Measurements from ENCODE around the gene DSTYK. TPM values are rescaled to one million over a fixed set of nuclear protein-coding genes. Genes with fewer than 3 reads are reported as not detected.

DSTYK gene
- total RNA-seq, 2 donors from 2014 or later = 9.8 to 11.0 TPM

DNA sequence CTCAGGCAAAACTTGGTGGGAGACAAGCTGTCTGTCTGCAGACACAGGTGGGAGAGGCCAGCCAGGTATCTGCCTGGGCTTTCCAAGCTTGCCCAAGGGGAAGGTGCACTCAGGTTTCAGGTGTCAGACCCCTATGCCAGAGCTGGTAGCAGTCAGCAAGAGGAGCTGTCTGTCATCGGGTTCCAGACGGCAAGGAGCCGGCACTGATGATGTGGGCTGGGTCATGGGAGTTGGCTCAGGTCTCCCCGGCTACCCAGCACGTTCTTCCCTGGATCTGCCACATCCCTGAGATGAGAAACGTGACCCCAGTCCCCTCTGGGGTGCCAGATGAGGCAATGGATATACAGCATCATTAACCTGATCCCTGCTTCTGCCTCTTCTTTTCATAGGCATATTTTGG is 39.2 kb upstream of the DSTYK start:
- 74 to 82% methylated on average over 6 of the region's 6 CpGs for WGBS, 2 experiments (ENCODE audit: insufficient coverage in 1 of 2, insufficient read length in 1 of 2)

DNA sequence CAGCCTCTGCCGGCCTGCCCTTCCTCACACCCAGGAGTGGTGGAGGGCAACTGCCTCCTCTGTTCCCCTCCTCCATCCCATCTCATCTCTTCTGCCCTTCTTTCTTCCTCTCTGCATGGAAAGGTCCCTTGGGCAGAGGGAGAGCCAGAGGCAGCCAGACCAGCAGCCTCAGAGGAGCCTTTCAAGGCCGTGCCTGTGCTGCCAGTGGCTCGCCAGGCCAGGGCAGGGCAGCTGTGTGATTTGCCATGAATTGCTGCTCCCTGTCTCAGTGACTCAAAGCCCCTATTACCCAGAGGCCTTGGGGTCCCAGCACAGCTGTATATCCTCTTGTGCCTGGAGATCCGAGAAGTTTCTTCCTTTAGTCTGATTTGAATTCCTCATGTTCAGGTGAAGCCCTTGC is 38.1 kb upstream of the DSTYK start:
- Mint-ChIP-seq H3K9me3 (no peaks in the 10 kb centered on the region), H3K4me3 (no peak overlapping the region), H3K27ac (no peak overlapping the region), H3K27me3 (ENCODE audit: insufficient read depth) (no peaks in the 10 kb centered on the region), H3K4me1 (no peaks in the 10 kb centered on the region), H3K36me3 (ENCODE audit: low read depth) (no peaks in the 10 kb centered on the region)
- TF ChIP-seq, protein P1, sequence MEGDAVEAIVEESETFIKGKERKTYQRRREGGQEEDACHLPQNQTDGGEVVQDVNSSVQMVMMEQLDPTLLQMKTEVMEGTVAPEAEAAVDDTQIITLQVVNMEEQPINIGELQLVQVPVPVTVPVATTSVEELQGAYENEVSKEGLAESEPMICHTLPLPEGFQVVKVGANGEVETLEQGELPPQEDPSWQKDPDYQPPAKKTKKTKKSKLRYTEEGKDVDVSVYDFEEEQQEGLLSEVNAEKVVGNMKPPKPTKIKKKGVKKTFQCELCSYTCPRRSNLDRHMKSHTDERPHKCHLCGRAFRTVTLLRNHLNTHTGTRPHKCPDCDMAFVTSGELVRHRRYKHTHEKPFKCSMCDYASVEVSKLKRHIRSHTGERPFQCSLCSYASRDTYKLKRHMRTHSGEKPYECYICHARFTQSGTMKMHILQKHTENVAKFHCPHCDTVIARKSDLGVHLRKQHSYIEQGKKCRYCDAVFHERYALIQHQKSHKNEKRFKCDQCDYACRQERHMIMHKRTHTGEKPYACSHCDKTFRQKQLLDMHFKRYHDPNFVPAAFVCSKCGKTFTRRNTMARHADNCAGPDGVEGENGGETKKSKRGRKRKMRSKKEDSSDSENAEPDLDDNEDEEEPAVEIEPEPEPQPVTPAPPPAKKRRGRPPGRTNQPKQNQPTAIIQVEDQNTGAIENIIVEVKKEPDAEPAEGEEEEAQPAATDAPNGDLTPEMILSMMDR (conservative IDR thresholded peaks at IDR 0.05) = no peak
- Histone ChIP-seq H3K4me1 (ENCODE audit: control insufficient read depth, insufficient read depth, low read length) (no peaks in the 10 kb centered on the region), H3K27ac (ENCODE audit: low read depth, low read length) (peak overlapping the region; percentile 32), H3K9me3 (ENCODE audit: control insufficient read depth, low read length) (no peaks in the 10 kb centered on the region), H3K36me3 (ENCODE audit: control insufficient read depth, insufficient read depth, low read length) (no peaks in the 10 kb centered on the region), H3K9ac (ENCODE audit: extremely low read depth, low read length, poor library complexity, severe bottlenecking) (no peak overlapping the region), H3K4me3 (ENCODE audit: low read length) (no peak overlapping the region), H3K27me3 (ENCODE audit: control insufficient read depth, insufficient read depth, low read length, poor library complexity, severe bottlenecking) (no peaks in the 10 kb centered on the region)
- 82 to 91% methylated on average over 2 to 4 of the region's 4 CpGs for WGBS, 2 experiments (ENCODE audit: insufficient coverage in 1 of 2, insufficient read length in 1 of 2)
- DNase-seq = no peak

More for the DNA sequence above, 39.2 kb upstream of the DSTYK start:
- TF ChIP-seq, protein P1 (conservative IDR thresholded peaks at IDR 0.05) = no peak
- Histone ChIP-seq H3K4me1 (ENCODE audit: control insufficient read depth, insufficient read depth, low read length) (no peaks in the 10 kb centered on the region), H3K27me3 (ENCODE audit: control insufficient read depth, insufficient read depth, low read length, poor library complexity, severe bottlenecking) (no peaks in the 10 kb centered on the region), H3K9me3 (ENCODE audit: control insufficient read depth, low read length) (no peaks in the 10 kb centered on the region), H3K27ac (ENCODE audit: low read depth, low read length) (no peak overlapping the region), H3K9ac (ENCODE audit: extremely low read depth, low read length, poor library complexity, severe bottlenecking) (no peak overlapping the region), H3K36me3 (ENCODE audit: control insufficient read depth, insufficient read depth, low read length) (no peaks in the 10 kb centered on the region), H3K4me3 (ENCODE audit: low read length) (no peak overlapping the region)
- Mint-ChIP-seq H3K36me3 (ENCODE audit: low read depth) (no peaks in the 10 kb centered on the region), H3K27me3 (ENCODE audit: insufficient read depth) (no peaks in the 10 kb centered on the region), H3K9me3 (no peaks in the 10 kb centered on the region), H3K27ac (no peak overlapping the region), H3K4me1 (no peaks in the 10 kb centered on the region), H3K4me3 (no peak overlapping the region)
- DNase-seq = no peak

DNA sequence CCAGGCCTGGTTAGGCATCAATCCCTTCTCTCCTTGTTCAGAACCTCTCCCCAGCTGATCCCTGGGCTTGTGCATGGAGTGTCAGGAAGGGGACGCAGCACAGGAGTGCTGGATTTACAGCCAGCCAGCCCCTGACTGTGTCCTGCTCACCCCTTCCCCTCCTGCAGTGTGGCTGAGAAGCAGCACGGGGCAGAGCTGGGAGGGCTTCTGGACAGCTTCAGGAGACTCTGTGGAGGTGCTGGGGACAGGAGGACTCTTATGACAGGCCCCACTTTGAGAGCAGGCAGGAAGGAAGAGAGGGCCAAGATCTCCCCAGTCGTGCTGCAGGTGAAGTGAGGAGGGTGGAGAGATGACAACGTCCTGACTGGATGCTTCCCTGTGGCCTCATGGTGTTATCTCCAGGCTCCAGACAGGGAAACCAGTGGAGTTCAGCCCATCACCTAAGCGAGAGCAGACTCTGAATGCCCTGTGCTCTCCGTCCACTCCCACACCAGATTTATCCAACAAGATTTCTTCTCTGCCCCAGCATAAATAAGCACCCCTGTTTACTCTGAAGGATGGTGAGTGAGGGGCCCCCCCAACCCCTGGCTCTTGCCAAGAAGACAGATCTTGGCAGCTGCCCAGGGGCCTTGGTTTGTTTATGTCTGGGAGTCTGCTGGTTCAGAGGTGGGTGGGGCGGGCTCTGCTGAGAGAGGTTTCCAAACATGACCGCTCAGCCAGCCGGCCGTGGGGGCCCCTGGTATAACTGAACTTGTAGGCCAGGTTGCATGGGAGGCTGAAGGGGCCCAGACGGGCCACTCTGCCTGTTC is 37.5 kb upstream of the DSTYK start:
- peak overlapping the region; percentile 9 for H3K27ac Mint-ChIP-seq
- Histone ChIP-seq H3K4me1 (ENCODE audit: control insufficient read depth, insufficient read depth, low read length) (no peaks in the 10 kb centered on the region), H3K9ac (ENCODE audit: extremely low read depth, low read length, poor library complexity, severe bottlenecking) (no peak overlapping the region), H3K9me3 (ENCODE audit: control insufficient read depth, low read length) (no peaks in the 10 kb centered on the region), H3K4me3 (ENCODE audit: low read length) (no peak overlapping the region), H3K27ac (ENCODE audit: low read depth, low read length) (no peak overlapping the region), H3K27me3 (ENCODE audit: control insufficient read depth, insufficient read depth, low read length, poor library complexity, severe bottlenecking) (no peaks in the 10 kb centered on the region), H3K36me3 (ENCODE audit: control insufficient read depth, insufficient read depth, low read length) (no peaks in the 10 kb centered on the region)
- no peak overlapping the region for H3K4me3 Mint-ChIP-seq
- H3K4me1 Mint-ChIP-seq = no peaks in the 10 kb centered on the region
- no peaks in the 10 kb centered on the region for H3K27me3 Mint-ChIP-seq (ENCODE audit: insufficient read depth)
- TF ChIP-seq, protein P1 (conservative IDR thresholded peaks at IDR 0.05) = no peak
- WGBS, 2 experiments (ENCODE audit: insufficient coverage in 1 of 2, insufficient read length in 1 of 2) = 81 to 86% methylated on average over 4 to 11 of the region's 11 CpGs
- no peaks in the 10 kb centered on the region for H3K36me3 Mint-ChIP-seq (ENCODE audit: low read depth)
- no peaks in the 10 kb centered on the region for H3K9me3 Mint-ChIP-seq
- no peak for DNase-seq

All from endodermal cell (in vitro differentiated cells).